GM19239 (cell line): Measurements from ENCODE around the gene POLR3K.

ENCODE experiments used
- DNase-seq: peaks from one replicate; pipeline ENCODE4 v3.0.0; 2011; ENCODE audit warnings: low spot score; ENCODE audit not compliant: insufficient read length
- FAIRE-seq: peaks from 2 replicates; lab custom pipeline; 2011; peaks lifted over from hg19 to GRCh38; lab: Jason Lieb, UNC

POLR3K gene

DNA sequence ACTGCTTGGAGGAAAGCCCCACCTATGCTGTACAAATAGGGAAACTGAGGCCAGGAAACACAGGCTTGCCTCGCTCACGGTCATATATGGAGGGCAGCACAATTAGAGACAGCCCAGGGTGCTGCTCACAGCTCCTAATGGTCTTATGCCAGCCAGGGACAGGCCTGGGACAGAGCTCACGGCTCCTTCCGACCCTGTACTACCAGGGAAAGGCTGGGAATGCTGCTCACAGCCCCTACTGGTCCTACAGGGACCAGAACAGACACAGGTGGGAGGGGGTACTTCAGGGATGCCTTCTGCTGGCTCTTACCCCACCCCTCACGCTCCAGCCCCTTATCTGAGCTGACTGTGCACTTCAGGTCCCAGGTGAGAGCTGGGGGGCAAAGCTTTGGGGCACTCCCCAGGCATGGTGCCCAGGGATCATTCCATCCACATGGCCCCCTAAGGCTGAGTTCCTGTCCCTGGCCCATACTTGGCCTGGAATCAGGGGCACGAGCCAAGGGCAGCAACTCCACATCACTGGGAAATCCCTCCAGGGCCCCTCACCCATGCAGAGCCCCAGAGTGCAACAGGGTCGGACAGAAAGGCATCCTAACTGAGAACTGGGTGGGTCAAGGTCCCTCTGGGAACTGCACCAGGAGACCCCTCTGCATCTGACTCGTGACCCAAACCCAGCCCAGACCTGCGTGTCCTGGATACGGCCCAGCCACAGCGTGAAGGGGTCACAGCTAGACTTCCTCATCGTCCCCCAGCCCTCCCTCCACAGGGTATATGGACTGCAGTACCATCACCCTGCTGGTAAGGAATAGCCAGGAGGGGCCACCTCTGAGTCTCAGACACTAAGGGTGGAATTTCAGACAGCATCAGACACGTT lies 13.1 kb upstream of the POLR3K start:
- FAIRE-seq (no peak), DNase-seq (no peak)

- FAIRE-seq = peak; percentile 76
- peak; percentile 98 for DNase-seq
Measured at GRCh38 chr16:65745-66144, 12.3 kb upstream of the POLR3K start.

DNA sequence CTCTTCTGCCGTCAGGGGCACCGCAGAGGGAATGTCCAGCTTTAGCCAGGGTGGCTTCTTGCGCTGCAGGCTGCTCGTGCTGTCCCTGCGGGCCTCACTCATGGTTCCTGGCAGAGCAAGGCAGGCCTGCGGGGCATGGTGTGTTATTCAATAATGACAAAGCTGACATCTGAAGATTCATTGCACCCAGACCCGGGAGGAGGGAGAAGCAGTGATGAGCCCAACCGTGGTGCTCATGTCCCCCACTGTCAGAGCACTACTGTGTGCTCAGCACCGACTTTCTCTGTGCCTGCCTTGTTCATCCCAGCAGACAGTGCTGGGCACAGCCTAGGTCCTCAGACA lies 11.5 kb upstream of the POLR3K start:
- no peak for DNase-seq
- no peak for FAIRE-seq

GRCh38 chr16:63998-64913 lies 10.8 kb upstream of the POLR3K start:
- DNase-seq (no peak), FAIRE-seq (no peak)

DNA sequence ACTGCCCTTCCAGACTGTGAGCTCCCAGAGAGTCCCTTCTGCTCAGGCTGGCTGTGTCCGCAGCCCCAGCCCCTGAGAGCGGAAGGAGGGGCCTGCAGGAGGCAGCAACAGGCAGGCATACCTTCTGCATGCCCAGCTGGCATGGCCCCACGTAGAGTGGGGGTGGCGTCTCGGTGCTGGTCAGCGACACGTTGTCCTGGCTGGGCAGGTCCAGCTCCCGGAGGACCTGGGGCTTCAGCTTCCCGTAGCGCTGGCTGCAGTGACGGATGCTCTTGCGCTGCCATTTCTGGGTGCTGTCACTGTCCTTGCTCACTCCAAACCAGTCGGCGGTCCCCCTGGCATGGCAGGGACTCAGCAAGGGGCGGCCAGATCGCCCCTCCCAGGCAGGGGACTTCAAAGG lies 10.1 kb upstream of the POLR3K start:
- DNase-seq (no peak), FAIRE-seq (no peak)

- DNase-seq (no peak), FAIRE-seq (no peak)
Measured at GRCh38 chr16:62968-63391, 9.6 kb upstream of the POLR3K start.

- DNase-seq (no peak), FAIRE-seq (no peak)
Measured at GRCh38 chr16:62283-62967, 9.0 kb upstream of the POLR3K start.

DNA sequence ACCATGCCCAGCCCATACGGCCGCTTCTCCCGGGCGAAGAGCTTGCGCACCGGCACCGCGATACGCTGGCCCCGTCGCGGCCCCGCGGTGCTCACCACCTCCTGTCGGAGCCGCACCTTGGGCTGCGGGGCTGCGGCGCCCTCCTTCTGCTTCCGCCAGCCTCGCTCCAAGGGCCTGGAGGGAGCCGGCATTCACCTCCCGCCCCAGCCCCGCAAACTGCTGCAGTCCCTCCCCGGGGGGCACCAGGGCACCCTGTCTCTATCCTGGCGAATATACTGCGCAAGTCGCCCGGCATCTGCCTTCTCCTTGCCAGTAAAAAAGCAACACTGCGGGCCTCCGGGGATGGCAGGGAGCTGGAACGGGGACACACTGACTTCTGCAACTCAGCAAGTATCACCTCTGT lies 8.5 kb upstream of the POLR3K start:
- DNase-seq (no peak), FAIRE-seq (no peak)

DNA sequence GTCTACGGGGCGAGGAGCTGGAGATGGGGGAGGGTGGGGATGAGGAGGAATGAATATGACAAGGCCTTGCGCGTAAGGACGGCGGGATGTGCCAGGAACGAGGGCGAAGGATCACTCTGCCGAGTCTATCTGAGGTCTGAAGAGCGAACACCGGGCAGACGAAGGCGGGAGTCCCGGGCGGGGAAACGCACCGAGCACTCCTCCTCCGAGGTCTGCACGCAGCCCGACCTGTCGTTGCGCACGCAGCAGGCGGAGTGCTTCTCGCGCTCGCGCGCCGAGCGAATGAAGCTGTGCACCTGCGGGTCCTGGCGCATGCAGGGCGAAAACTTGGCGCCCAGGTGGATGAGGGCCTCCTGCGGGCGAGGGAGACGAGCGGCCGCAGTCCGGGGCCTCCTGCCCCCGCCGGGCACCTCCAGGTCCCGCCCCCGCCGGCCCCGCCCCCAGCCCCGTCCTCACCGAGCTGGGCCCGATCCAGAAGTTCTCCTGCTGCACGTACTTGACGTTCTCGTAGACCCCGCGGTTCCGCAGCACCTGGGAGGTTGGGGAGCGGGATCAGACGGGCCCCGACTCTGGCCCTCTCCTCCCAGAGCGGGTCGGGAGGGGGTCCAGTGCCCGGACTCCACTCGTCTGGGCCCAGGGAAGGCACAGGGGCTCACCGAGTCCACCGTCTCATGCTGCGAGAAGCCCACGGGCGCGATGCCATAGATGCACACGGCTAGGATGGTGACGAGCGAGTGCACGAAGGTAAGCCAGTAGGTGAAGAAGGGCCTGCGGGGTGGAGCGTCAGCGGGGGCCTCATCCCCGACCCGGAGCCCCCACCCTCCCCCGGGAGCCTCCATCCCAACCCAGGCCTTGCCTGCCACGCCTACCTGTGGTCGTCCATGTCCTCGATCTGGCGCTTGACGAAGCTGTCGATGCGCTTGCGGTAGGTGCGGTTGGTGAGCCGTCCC lies 7.8 kb upstream of the POLR3K start:
- DNase-seq (no peak), FAIRE-seq (no peak)

GRCh38 chr16:60166-60565 lies 6.8 kb upstream of the POLR3K start:
- FAIRE-seq = no peak

GRCh38 chr16:59440-60059 lies 6.1 kb upstream of the POLR3K start:
- DNase-seq (no peak), FAIRE-seq (no peak)

More at GRCh38 chr16:60166-60565, 6.8 kb upstream of the POLR3K start:
- no peak for DNase-seq

- DNase-seq = no peak
- FAIRE-seq = no peak
Measured at GRCh38 chr16:58491-59439, 5.4 kb upstream of the POLR3K start.

GRCh38 chr16:57711-58110 lies 4.3 kb upstream of the POLR3K start:
- DNase-seq (no peak), FAIRE-seq (no peak)

DNA sequence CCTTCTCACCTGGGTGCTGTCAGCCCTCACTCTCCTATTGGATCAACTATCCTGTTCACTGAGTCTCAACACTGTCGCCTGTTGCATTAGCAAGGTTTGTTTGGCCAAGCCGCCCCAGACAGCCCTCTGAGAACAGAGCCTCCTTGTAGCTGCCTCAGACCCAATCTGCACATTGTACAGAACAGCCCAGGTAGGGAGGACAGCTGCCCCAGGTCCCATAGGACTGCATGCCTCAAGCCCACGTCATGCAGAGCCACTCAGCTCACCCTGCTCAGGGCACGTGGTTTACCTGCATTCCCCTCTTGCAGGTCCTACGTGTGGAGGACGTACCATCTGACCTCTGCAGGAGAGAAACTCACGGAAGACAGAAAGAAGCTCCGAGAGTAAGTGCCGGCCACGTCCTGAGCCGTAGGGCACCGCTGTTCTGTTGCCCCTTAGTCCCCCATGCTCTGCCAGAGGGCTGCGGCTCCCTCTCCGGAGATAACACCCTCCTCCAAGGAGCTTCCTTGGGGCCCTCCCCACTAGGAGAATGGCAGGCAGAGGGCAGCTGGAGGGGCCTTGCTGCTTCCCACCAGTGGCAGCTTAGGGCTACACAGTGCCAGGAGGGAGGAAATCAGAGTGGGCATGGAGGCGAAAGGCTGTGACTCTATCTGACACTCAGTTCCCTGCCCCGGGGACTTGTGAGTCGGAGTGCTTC lies 3.0 kb upstream of the POLR3K start:
- no peak for FAIRE-seq
- DNase-seq = no peak

DNA sequence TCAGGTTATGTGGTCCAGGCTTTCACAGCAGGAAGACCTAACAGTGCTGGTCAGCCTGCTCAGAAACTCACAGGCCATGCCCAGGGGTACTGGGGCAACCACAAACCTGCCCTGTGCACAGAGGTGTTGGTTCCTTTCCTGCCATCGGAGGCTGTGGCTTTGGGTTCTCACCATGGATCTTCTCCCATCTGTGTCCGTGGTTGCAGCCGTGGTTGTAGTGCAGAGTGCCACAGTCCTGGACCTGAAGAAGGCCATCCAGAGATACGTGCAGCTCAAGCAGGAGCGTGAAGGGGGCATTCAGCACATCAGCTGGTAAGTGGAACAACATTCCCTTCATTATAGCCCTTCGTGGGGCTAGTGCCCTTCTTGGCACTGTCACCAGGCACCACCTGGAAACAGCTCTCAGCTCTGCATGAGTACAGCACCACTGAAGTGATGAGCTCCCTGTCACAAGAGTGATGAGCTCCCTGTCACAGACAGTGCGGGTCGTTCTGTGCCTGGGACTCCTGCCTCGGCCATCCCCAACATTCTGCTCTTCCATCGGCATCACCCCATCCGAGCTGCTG lies 2.2 kb upstream of the POLR3K start:
- no peak for FAIRE-seq

DNA sequence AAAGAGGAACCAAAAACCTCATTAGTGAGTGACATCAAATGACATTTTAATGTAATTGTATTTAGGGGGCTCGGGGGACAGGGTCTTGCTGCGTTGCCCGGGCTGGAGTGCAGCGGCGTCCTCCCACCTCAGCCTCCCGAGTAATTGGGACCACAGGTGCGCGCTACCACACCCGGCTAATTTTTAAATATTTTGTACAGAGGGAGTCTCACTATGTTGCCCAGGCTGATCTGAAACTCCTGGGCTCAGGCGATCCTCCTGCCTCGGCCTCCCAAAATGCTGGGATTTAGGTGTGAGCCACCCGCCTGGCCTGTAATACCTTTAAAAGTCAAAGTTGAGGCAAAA lies 801 bp upstream of the POLR3K start:
- FAIRE-seq = no peak
- no peak for DNase-seq

More for the DNA sequence above, 2.2 kb upstream of the POLR3K start:
- DNase-seq = no peak
